GM23338 (cell line): ENCODE measurements around the gene KIAA0586.
"Not testable (repeated sequence)": the region's sequence is repeated elsewhere in the genome, so short reads cannot be mapped to it uniquely, and the experiment has no call there.

ENCODE experiments used
- CREB1 ChIP-seq: fragments of 250-450 bp; sonication (Bioruptor Pico); IDR thresholded peaks from 2 replicates; pipeline ENCODE4 v1.5.0; 2020; ENCODE audit warnings: low read depth, mild to moderate bottlenecking, moderate library complexity
- ETS1 ChIP-seq: IDR thresholded peaks from 2 replicates; pipeline ENCODE4 v1.6.1; 2016; ENCODE audit warnings: antibody characterized with exemption
- EZH2 ChIP-seq: fragments of 200-600 bp; sonication (generic); IDR thresholded peaks from one replicate; pipeline ENCODE4 v1.8.0; 2017; ENCODE audit warnings: antibody characterized with exemption, mild to moderate bottlenecking, low read depth; ENCODE audit not compliant: unreplicated experiment
- EZH2phosphoT487 ChIP-seq: fragments of 200-600 bp; sonication (generic); IDR thresholded peaks from one replicate; pipeline ENCODE4 v1.8.1; 2018; ENCODE audit warnings: antibody characterized with exemption; ENCODE audit not compliant: unreplicated experiment
- JUNB ChIP-seq: IDR thresholded peaks from one replicate; pipeline ENCODE4 v1.6.1; 2016; ENCODE audit warnings: antibody characterized with exemption; ENCODE audit not compliant: unreplicated experiment
- NANOG ChIP-seq: IDR thresholded peaks from 2 replicates; pipeline ENCODE4 v1.6.1; 2016; ENCODE audit warnings: antibody characterized with exemption, borderline replicate concordance
- POLR2AphosphoS5 ChIP-seq: IDR thresholded peaks from 2 replicates; pipeline ENCODE4 v1.6.1; 2016; ENCODE audit warnings: antibody characterized with exemption, low read depth
- REST ChIP-seq: IDR thresholded peaks from one replicate; pipeline ENCODE4 v1.6.1; 2018; ENCODE audit warnings: antibody characterized with exemption; ENCODE audit not compliant: unreplicated experiment
- STAT1 ChIP-seq: IDR thresholded peaks from one replicate; pipeline ENCODE4 v1.6.1; 2016; ENCODE audit warnings: antibody characterized with exemption; ENCODE audit not compliant: unreplicated experiment
- ZNF114 ChIP-seq: fragments of 250-450 bp; sonication (Bioruptor Pico); IDR thresholded peaks from 2 replicates; pipeline ENCODE4 v1.5.0; 2020; ENCODE audit warnings: mild to moderate bottlenecking, moderate library complexity
- ZNF331 ChIP-seq: fragments of 250-450 bp; sonication (Bioruptor Pico); IDR thresholded peaks from 2 replicates; pipeline ENCODE4 v1.5.0; 2020; ENCODE audit warnings: low read depth, mild to moderate bottlenecking, moderate library complexity
- ZNF462 ChIP-seq: fragments of 250-450 bp; sonication (Bioruptor Pico); IDR thresholded peaks from 2 replicates; pipeline ENCODE4 v1.5.0; 2020; ENCODE audit warnings: mild to moderate bottlenecking, moderate library complexity
- TF ChIP-seq, protein P1 (sequence below), 2 experiments: fragments of 200-600 bp in 1 of 2; sonication (generic) in 1 of 2; conservative IDR thresholded peaks; 2 replicates each; pipeline versions ENCODE4 v1.5.1 to v1.6.1; 2016 to 2017; ENCODE audit warnings: antibody characterized with exemption in 2 of 2, low read depth in 2 of 2, mild to moderate bottlenecking in 2 of 2, moderate library complexity in 1 of 2

GRCh38 chr14:58588321-58588720, 160.8 kb downstream of the KIAA0586 start:
- TF ChIP-seq, protein P1, sequence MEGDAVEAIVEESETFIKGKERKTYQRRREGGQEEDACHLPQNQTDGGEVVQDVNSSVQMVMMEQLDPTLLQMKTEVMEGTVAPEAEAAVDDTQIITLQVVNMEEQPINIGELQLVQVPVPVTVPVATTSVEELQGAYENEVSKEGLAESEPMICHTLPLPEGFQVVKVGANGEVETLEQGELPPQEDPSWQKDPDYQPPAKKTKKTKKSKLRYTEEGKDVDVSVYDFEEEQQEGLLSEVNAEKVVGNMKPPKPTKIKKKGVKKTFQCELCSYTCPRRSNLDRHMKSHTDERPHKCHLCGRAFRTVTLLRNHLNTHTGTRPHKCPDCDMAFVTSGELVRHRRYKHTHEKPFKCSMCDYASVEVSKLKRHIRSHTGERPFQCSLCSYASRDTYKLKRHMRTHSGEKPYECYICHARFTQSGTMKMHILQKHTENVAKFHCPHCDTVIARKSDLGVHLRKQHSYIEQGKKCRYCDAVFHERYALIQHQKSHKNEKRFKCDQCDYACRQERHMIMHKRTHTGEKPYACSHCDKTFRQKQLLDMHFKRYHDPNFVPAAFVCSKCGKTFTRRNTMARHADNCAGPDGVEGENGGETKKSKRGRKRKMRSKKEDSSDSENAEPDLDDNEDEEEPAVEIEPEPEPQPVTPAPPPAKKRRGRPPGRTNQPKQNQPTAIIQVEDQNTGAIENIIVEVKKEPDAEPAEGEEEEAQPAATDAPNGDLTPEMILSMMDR (conservative IDR thresholded peaks at IDR 0.05; ENCODE audit: low read depth in 2 of 2) = not testable (repeated sequence)
- not testable (repeated sequence) for TF ChIP-seq POLR2AphosphoS5; ZNF331 (CRISPR knock-in tag); JUNB; EZH2phosphoT487; EZH2; CREB1 (CRISPR knock-in tag); STAT1; NANOG; REST; ETS1; ZNF114 (CRISPR knock-in tag); ZNF462
